ENCODE data around the gene MCCC2. TPM values are rescaled to one million over a fixed set of nuclear protein-coding genes. Genes with fewer than 3 reads are reported as not detected.

Gene MCCC2
- total RNA-seq: 23.1 and 32.1 TPM in 2 replicates

GRCh38 chr5:71586941-71587765 lies at the start of gene MCCC2:
Gene MCCC2, plus strand, starts transcription at chr5:71587340. Its CDS starts 86 bp downstream, at chr5:71587426.

Small RNAs within 50 kb of the gene (small RNA-seq; reads per million reads assigned to genes)
- gene HMGN1P12: not detected

Other genes with a start within 250 kb of the MCCC2 start
- gene BDP1, start 131.7 kb upstream of the MCCC2 start, total RNA-seq: 18.0 and 25.6 TPM in 2 replicates
- not detected in 2 replicates for gene CARTPT, start 131.9 kb downstream of the MCCC2 start, total RNA-seq

All from subcutaneous preadipocyte (primary cell).